Cardiac fibroblast (primary cell): ENCODE data around the gene WDR7.

ENCODE experiments used
- DNase-seq, 2 donors: peaks; one replicate each; pipeline versions ENCODE4 v3.0.0 to v3.0.0-alpha.2; 2010; ENCODE audit warnings: low read depth in 2 of 2
- H3K4me3 ChIP-seq, 2 donors: replicated peaks in 1 of 2; 1 replicate in 1 of 2; 2 replicates in 1 of 2; pipeline ENCODE4 v1.5.1; 2011; ENCODE audit warnings: low read depth in 2 of 2, low read length in 2 of 2, mild to moderate bottlenecking in 2 of 2, moderate library complexity in 1 of 2
- CTCF ChIP-seq: IDR thresholded peaks from one replicate; pipeline ENCODE4 v1.5.1; 2011; ENCODE audit warnings: low read depth, mild to moderate bottlenecking, low read length, inconsistent platforms

WDR7 gene

GRCh38 chr18:57075716-57076400 is 424.7 kb downstream of the WDR7 start:
- no peak for TF ChIP-seq CTCF
- no peak for DNase-seq
- no peak overlapping the region for H3K4me3 ChIP-seq

GRCh38 chr18:57077005-57077765 is 426.0 kb downstream of the WDR7 start:
- H3K4me3 ChIP-seq: no peak overlapping the region
- DNase-seq: no peak
- no peak for TF ChIP-seq CTCF

- TF ChIP-seq CTCF: no peak
- DNase-seq: no peak
Measured at GRCh38 chr18:57077786-57078552, 426.8 kb downstream of the WDR7 start.

GRCh38 chr18:57078614-57079013 is 427.5 kb downstream of the WDR7 start:
- no peak overlapping the region for H3K4me3 ChIP-seq
- TF ChIP-seq CTCF: no peak
- DNase-seq: no peak

More at GRCh38 chr18:57077786-57078552, 426.8 kb downstream of the WDR7 start:
- H3K4me3 ChIP-seq: no peak overlapping the region

GRCh38 chr18:57080479-57080878 is 429.3 kb downstream of the WDR7 start:
- no peak for DNase-seq
- TF ChIP-seq CTCF: no peak
- no peak overlapping the region for H3K4me3 ChIP-seq

- no peak for DNase-seq
- no peak overlapping the region for H3K4me3 ChIP-seq
- no peak for TF ChIP-seq CTCF
Measured at GRCh38 chr18:57081899-57082298, 430.7 kb downstream of the WDR7 start.
